HG03460 (cell line): ENCODE results near the gene SPDYE5.

Experiments
- ATAC-seq: cut with Tn5 transposase; IDR thresholded peaks from one replicate; pipeline ENCODE4 v1.9.1; 2021; ENCODE audit not compliant: unreplicated experiment

The SPDYE5 gene

DNA sequence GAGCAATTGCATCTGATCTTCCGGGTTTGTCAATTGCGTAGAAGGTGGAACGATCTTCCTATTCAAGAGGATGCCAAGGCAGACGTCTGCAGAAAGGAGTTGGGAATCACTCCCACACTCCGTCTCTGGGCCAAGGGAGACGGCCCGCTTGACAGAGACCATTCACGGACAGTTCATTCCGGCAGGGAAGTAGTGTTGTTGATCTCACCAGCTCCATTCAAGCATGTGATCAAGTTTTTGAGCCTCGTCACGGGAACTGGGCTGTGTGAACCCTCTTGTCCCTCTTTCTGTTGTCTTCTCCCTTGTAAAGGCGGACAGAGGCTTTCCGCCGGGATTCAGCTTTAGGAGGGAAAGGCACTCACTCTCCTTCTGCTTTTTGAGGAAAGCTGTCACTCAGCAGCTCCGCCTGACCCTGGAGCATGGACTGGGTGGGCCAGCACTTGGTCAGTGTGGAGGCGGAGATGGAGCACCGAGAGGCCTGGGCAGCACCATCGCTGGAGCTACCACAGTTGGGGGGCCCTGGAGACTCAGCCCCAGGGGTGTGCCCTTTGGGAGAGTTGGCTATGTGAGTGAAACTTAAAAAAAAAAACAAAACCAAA is 44.9 kb downstream of the SPDYE5 start:
- no peak for ATAC-seq

DNA sequence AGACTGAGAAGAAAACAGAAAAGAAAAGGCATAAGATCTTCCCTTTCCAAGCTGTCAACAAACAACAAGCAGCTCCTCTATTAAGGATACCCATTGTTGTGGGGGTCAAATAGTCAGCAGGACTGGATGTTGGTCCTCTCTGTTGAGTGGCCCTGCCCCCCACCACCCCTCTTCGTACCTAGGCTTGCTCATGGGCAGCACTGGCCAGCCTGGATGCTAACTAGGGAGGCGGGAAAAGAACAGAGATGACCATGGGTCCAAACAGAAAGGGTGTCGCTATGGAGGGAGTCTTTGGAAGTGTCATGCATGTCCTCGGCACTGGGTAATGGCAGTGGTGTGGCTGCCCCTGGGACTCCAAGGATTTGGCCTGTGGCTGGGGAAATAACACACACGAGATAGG is 45.6 kb downstream of the SPDYE5 start:
- no peak for ATAC-seq

DNA sequence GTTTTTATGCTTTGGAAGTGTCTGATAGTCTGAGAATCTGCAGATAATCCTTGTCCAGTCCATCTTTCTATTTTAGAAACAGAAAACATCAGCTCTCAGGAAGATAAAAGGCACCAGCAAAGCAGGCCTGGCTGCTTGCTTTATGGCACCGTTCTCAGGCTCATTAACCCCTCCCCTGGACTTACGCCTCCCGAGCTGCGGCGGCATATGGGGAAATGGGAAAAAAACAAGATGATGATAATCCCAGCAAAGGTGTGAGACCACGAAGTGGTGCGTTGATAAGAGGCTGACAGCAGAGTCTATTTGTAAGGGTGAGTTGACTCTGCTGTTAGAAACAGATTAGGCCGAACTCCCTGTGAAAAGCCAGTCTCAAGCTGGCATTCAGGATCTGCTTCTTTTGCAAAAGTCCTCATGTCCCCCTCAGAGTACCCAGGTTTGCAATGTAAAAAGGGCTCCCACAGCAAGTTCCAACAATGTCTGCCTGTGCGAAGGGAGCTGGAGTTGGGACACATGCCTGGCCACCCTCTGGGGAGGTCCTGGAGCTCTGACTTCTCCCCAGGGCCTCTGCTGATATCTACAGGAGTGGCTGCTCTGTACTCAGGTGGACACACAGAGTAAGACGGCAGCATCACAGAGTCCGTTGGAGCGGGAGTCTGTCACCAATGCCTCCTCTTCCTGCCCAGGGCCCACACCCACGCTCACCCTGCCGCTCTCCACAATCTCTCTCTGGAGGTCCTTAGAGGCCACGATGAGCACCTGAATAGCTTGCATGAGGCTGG is 54.3 kb downstream of the SPDYE5 start:
- ATAC-seq = no peak
